Transverse colon (tissue), 3 donors: Measurements from ENCODE around the gene ZNF423.

Source experiments
- EP300 ChIP-seq: sonication (generic); formaldehyde crosslinking; IDR thresholded peaks from one replicate; pipeline ENCODE4 v1.6.1; 2017; ENCODE audit warnings: antibody characterized with exemption, low read depth
- TF ChIP-seq, protein P1 (sequence below), 5 experiments: fragments of 200-600 bp in 3 of 5; fragments of 450-650 bp in 2 of 5; sonication (generic) in 3 of 5; IDR thresholded peaks; 1 replicate in 2 of 5; 2 replicates in 3 of 5; pipeline ENCODE4 v1.5.1; 2016 to 2017; ENCODE audit warnings: antibody characterized with exemption in 5 of 5, inconsistent platforms in 3 of 5, mild to moderate bottlenecking in 2 of 5, moderate library complexity in 1 of 5

DNA sequence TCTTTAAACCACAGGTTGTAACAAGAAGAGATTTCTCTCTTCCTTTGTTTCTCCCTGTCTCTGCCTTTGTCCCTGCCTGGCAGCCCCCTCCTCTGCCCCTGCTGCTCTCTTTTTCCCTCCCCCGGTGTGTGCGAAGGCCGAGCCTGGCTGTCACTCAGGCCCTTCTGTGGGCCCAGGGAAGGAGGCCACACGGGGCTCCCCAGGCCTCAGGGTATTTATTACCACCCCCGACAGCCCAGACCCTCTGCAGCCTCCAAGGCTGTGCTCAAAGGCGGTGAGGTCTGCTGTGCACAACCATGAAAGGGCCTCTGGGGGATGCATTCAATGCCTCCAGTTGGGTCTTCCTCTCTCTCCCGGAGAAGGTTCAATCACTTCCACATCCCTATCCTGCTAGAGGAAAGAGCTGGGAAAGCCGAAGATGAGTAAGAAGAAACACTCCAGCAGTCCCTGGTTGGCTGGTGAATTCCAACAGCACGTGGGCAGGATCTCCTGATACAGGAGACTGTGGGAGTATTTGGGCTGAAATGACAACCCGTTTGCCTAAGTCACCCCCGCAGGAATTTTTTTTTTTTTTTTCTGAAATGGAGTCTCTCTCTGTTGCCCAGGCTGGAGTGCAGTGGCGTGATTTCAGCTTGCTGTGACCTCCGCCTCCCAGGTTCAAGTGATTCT, 34.2 kb downstream of the ZNF423 start:
- TF ChIP-seq, protein P1, sequence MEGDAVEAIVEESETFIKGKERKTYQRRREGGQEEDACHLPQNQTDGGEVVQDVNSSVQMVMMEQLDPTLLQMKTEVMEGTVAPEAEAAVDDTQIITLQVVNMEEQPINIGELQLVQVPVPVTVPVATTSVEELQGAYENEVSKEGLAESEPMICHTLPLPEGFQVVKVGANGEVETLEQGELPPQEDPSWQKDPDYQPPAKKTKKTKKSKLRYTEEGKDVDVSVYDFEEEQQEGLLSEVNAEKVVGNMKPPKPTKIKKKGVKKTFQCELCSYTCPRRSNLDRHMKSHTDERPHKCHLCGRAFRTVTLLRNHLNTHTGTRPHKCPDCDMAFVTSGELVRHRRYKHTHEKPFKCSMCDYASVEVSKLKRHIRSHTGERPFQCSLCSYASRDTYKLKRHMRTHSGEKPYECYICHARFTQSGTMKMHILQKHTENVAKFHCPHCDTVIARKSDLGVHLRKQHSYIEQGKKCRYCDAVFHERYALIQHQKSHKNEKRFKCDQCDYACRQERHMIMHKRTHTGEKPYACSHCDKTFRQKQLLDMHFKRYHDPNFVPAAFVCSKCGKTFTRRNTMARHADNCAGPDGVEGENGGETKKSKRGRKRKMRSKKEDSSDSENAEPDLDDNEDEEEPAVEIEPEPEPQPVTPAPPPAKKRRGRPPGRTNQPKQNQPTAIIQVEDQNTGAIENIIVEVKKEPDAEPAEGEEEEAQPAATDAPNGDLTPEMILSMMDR (IDR thresholded peaks at IDR 0.05) = no peak
- no peak for TF ChIP-seq EP300
